ENCODE data around the gene LCN9. TPM values are rescaled to one million over a fixed set of nuclear protein-coding genes. Genes with fewer than 3 reads are reported as not detected.

Gene LCN9
- polyA plus RNA-seq, 6 donors from 2014 or later, result not detected

GRCh38 chr9:135701067-135701958, 38.2 kb downstream of the LCN9 start:
- H3K9me3 Mint-ChIP-seq, result no peaks in the 10 kb centered on the region
- H3K36me3 Mint-ChIP-seq, result no peaks in the 10 kb centered on the region
- peaks cover 0 to 35% (median 24%) of the 10 kb centered on the region in 3 donors for H3K27me3 Mint-ChIP-seq
- H3K27ac Mint-ChIP-seq, result no peak overlapping the region
- DNase-seq (no peak), ATAC-seq (ENCODE audit: low read depth in 2 of 2) (no peak)
- no peak overlapping the region for H3K4me3 Mint-ChIP-seq
- no peaks in the 10 kb centered on the region for H3K4me1 Mint-ChIP-seq

- peaks cover 0 to 35% (median 24%) of the 10 kb centered on the region in 3 donors for H3K27me3 Mint-ChIP-seq
- H3K4me1 Mint-ChIP-seq, result no peaks in the 10 kb centered on the region
- H3K4me3 Mint-ChIP-seq, result no peak within 1 kb of the TSS
- ATAC-seq (ENCODE audit: low read depth in 2 of 2) (peak in 1 of 2 donors; percentile 47), DNase-seq (peak; percentile 35)
- no peaks in the 10 kb centered on the region for H3K9me3 Mint-ChIP-seq
- H3K27ac Mint-ChIP-seq, result no peak within 1 kb of the TSS
- no peaks in the 10 kb centered on the region for H3K36me3 Mint-ChIP-seq
These were observed 39.0 kb downstream of the LCN9 start, which contains the start of gene KCNT1 for GRCh38 chr9:135701959-135702721. TSS of gene KCNT1 (plus strand) at chr9:135702185. CDS start at chr9:135702259, 74 bp downstream.

- DNase-seq (no peak), ATAC-seq (ENCODE audit: low read depth in 2 of 2) (no peak)
- H3K4me1 Mint-ChIP-seq, result no peaks in the 10 kb centered on the region
- no peak overlapping the region for H3K27ac Mint-ChIP-seq
- H3K27me3 Mint-ChIP-seq, result peaks cover 0 to 35% (median 28%) of the 10 kb centered on the region in 3 donors
- no peaks in the 10 kb centered on the region for H3K36me3 Mint-ChIP-seq
- H3K4me3 Mint-ChIP-seq, result peak overlapping the region in 2 of 8 donors; percentile 34 to 69
- H3K9me3 Mint-ChIP-seq, result no peaks in the 10 kb centered on the region
These were observed 40.6 kb downstream of the LCN9 start for GRCh38 chr9:135703726-135704125.

- Mint-ChIP-seq H3K9me3 (no peaks in the 10 kb centered on the region), H3K4me1 (no peaks in the 10 kb centered on the region), H3K36me3 (no peaks in the 10 kb centered on the region), H3K27ac (no peak overlapping the region), H3K27me3 (peaks cover 0 to 35% (median 28%) of the 10 kb centered on the region in 3 donors), H3K4me3 (no peak overlapping the region)
- no peak for ATAC-seq (ENCODE audit: low read depth in 2 of 2)
- no peak for DNase-seq
These were observed 41.4 kb downstream of the LCN9 start for GRCh38 chr9:135704483-135704882.

GRCh38 chr9:135705376-135705775, 42.3 kb downstream of the LCN9 start:
- no peak for ATAC-seq (ENCODE audit: low read depth in 2 of 2)
- H3K4me3 Mint-ChIP-seq, result no peak overlapping the region
- no peak for DNase-seq
- H3K27ac Mint-ChIP-seq, result no peak overlapping the region
- peaks cover 0 to 29% (median 23%) of the 10 kb centered on the region in 3 donors for H3K27me3 Mint-ChIP-seq
- H3K4me1 Mint-ChIP-seq, result no peaks in the 10 kb centered on the region
- no peaks in the 10 kb centered on the region for H3K9me3 Mint-ChIP-seq
- no peaks in the 10 kb centered on the region for H3K36me3 Mint-ChIP-seq

- Mint-ChIP-seq H3K27me3 (peaks cover 0 to 33% (median 18%) of the 10 kb centered on the region in 3 donors), H3K4me3 (no peak overlapping the region), H3K9me3 (no peaks in the 10 kb centered on the region), H3K36me3 (no peaks in the 10 kb centered on the region), H3K4me1 (no peaks in the 10 kb centered on the region), H3K27ac (no peak overlapping the region)
- DNase-seq (no peak), ATAC-seq (ENCODE audit: low read depth in 2 of 2) (no peak)
These were observed 43.2 kb downstream of the LCN9 start for GRCh38 chr9:135706288-135706687.

- ATAC-seq (ENCODE audit: low read depth in 2 of 2), result no peak
- no peaks in the 10 kb centered on the region for H3K36me3 Mint-ChIP-seq
- no peaks in the 10 kb centered on the region for H3K4me1 Mint-ChIP-seq
- H3K27ac Mint-ChIP-seq, result no peak overlapping the region
- H3K4me3 Mint-ChIP-seq, result peak overlapping the region in 1 of 8 donors; percentile 29
- peaks cover 0 to 41% (median 23%) of the 10 kb centered on the region in 3 donors for H3K27me3 Mint-ChIP-seq
- no peaks in the 10 kb centered on the region for H3K9me3 Mint-ChIP-seq
- no peak for DNase-seq
These were observed 44.4 kb downstream of the LCN9 start for GRCh38 chr9:135707252-135708138.

GRCh38 chr9:135708164-135708563, 45.1 kb downstream of the LCN9 start:
- Mint-ChIP-seq H3K4me3 (no peak overlapping the region), H3K27ac (no peak overlapping the region), H3K4me1 (no peaks in the 10 kb centered on the region), H3K27me3 (peaks cover 0 to 35% (median 23%) of the 10 kb centered on the region in 3 donors), H3K36me3 (no peaks in the 10 kb centered on the region), H3K9me3 (no peaks in the 10 kb centered on the region)
- no peak for DNase-seq
- no peak for ATAC-seq (ENCODE audit: low read depth in 2 of 2)

GRCh38 chr9:135711391-135711790, 48.3 kb downstream of the LCN9 start:
- DNase-seq, result no peak
- Mint-ChIP-seq H3K4me1 (peaks cover 0 to 5% (median 2%) of the 10 kb centered on the region in 3 donors), H3K27me3 (peaks cover 9 to 41% (median 33%) of the 10 kb centered on the region in 3 donors), H3K4me3 (no peak overlapping the region), H3K9me3 (no peaks in the 10 kb centered on the region), H3K27ac (no peak overlapping the region), H3K36me3 (no peaks in the 10 kb centered on the region)
- ATAC-seq (ENCODE audit: low read depth in 2 of 2), result no peak

GRCh38 chr9:135711881-135712280, 48.8 kb downstream of the LCN9 start:
- Mint-ChIP-seq H3K9me3 (no peaks in the 10 kb centered on the region), H3K4me1 (peaks cover 0 to 5% (median 2%) of the 10 kb centered on the region in 3 donors), H3K27me3 (peaks cover 13 to 46% (median 38%) of the 10 kb centered on the region in 3 donors), H3K27ac (no peak overlapping the region), H3K4me3 (no peak overlapping the region), H3K36me3 (no peaks in the 10 kb centered on the region)
- ATAC-seq (ENCODE audit: low read depth in 2 of 2), result no peak
- DNase-seq, result no peak

GRCh38 chr9:135712613-135713295, 49.6 kb downstream of the LCN9 start:
- Mint-ChIP-seq H3K36me3 (no peaks in the 10 kb centered on the region), H3K27ac (peak overlapping the region in 1 of 6 donors; percentile 12), H3K27me3 (peaks cover 15 to 53% (median 47%) of the 10 kb centered on the region in 3 donors), H3K4me3 (no peak overlapping the region), H3K4me1 (peaks cover 0 to 5% (median 2%) of the 10 kb centered on the region in 3 donors), H3K9me3 (no peaks in the 10 kb centered on the region)
- no peak for DNase-seq
- ATAC-seq (ENCODE audit: low read depth in 2 of 2), result no peak

GRCh38 chr9:135714242-135715055, 51.3 kb downstream of the LCN9 start:
- Mint-ChIP-seq H3K27ac (no peak overlapping the region), H3K4me3 (peak overlapping the region in 1 of 8 donors; percentile 37), H3K27me3 (peaks cover 15 to 59% (median 54%) of the 10 kb centered on the region in 3 donors), H3K9me3 (no peaks in the 10 kb centered on the region), H3K4me1 (peaks cover 0 to 5% (median 2%) of the 10 kb centered on the region in 3 donors), H3K36me3 (no peaks in the 10 kb centered on the region)
- ATAC-seq (ENCODE audit: low read depth in 2 of 2), result no peak
- DNase-seq, result no peak
